WTC11 (cell line): ENCODE results near the gene DENND6A. TPM values are rescaled to one million over a fixed set of nuclear protein-coding genes. Genes with fewer than 3 reads are reported as not detected.
"Not testable (repeated sequence)": the region's sequence is repeated elsewhere in the genome, so short reads cannot be mapped to it uniquely, and the experiment has no call there.

Source experiments
- ATAC-seq: fragments of 200-7000 bp; cut with Tn5 transposase; 2 replicates; pipeline ENCODE4 v1.10.0; 2021; ENCODE audit warnings: mild to moderate bottlenecking, moderate library complexity
- CTCF ChIA-PET: fragments of 300-600 bp; sonication (Branson Sonifier 250); formaldehyde crosslinking; loops from one replicate; lab custom pipeline; 2021; ENCODE audit warnings: antibody characterized with exemption; lab: Charles Lee
- POLR2A ChIA-PET: fragments of 350-600 bp; sonication (Branson Sonifier 250); formaldehyde crosslinking; loops from one replicate; lab custom pipeline; 2021; ENCODE audit warnings: antibody characterized with exemption; lab: Charles Lee
- DNase-seq: peaks from one replicate; pipeline ENCODE4 v3.0.0; 2021; ENCODE audit warnings: low spot score
- H3K27ac Mint-ChIP-seq: 2 replicates; pipeline ENCODE4 v1.8.0; 2021; ENCODE audit warnings: mixed read lengths
- H3K27me3 Mint-ChIP-seq: 2 replicates; pipeline ENCODE4 v1.8.0; 2021; ENCODE audit warnings: low read depth, mild to moderate bottlenecking, moderate library complexity, mixed read lengths
- H3K36me3 Mint-ChIP-seq: 2 replicates; pipeline ENCODE4 v1.8.0; 2021; ENCODE audit warnings: mixed read lengths
- H3K4me1 Mint-ChIP-seq: 2 replicates; pipeline ENCODE4 v1.8.0; 2022; ENCODE audit warnings: mixed read lengths
- H3K4me3 Mint-ChIP-seq: 2 replicates; pipeline ENCODE4 v1.8.0; 2021; ENCODE audit warnings: mild to moderate bottlenecking, moderate library complexity, mixed read lengths
- H3K9me3 Mint-ChIP-seq: 2 replicates; pipeline ENCODE4 v1.8.0; 2021; ENCODE audit warnings: mixed read lengths
- GTF2I ChIP-seq: fragments of 250-450 bp; sonication (Bioruptor Pico); conservative IDR thresholded peaks from 2 replicates; pipeline ENCODE4 v1.4.0; 2021; ENCODE audit warnings: mild to moderate bottlenecking
- KAT7 ChIP-seq: sonication (generic); formaldehyde crosslinking; IDR thresholded peaks from 2 replicates; pipeline ENCODE4 v1.8.1; 2023; ENCODE audit warnings: missing genetic modification reagents, mild to moderate bottlenecking, borderline replicate concordance
- MYBL2 ChIP-seq: sonication (generic); formaldehyde crosslinking; IDR thresholded peaks from 2 replicates; pipeline ENCODE4 v1.8.1; 2023; ENCODE audit warnings: mild to moderate bottlenecking, moderate library complexity, missing genetic modification reagents
- RORB ChIP-seq: fragments of 250-450 bp; sonication (Bioruptor Pico); IDR thresholded peaks from 2 replicates; pipeline ENCODE4 v1.9.0; 2021; ENCODE audit warnings: mild to moderate bottlenecking
- TEAD1 ChIP-seq: sonication (generic); formaldehyde crosslinking; IDR thresholded peaks from 2 replicates; pipeline ENCODE4 v1.8.0; 2022; ENCODE audit warnings: mild to moderate bottlenecking, missing genetic modification reagents
- ZBTB43 ChIP-seq: sonication (generic); formaldehyde crosslinking; IDR thresholded peaks from 2 replicates; pipeline ENCODE4 v1.8.1; 2023; ENCODE audit warnings: mild to moderate bottlenecking, missing genetic modification reagents
- ZNF121 ChIP-seq: sonication (generic); formaldehyde crosslinking; IDR thresholded peaks from 2 replicates; pipeline ENCODE4 v1.8.0; 2023; ENCODE audit warnings: missing genetic modification reagents
- ZNF317 ChIP-seq: sonication (generic); formaldehyde crosslinking; IDR thresholded peaks from 2 replicates; pipeline ENCODE4 v1.8.1; 2023; ENCODE audit warnings: low read depth, mild to moderate bottlenecking, moderate library complexity, missing genetic modification reagents, borderline replicate concordance
- total RNA-seq: library from RNA; stranded (reverse); gene quantifications from 3 replicates; pipeline ENCODE4 v1.2.3, GENCODE V29; 2021
- TF ChIP-seq, protein P1 (sequence below): fragments of 250-450 bp; sonication (Bioruptor Pico); conservative IDR thresholded peaks from 2 replicates; pipeline ENCODE4 v1.9.0; 2021; ENCODE audit warnings: mild to moderate bottlenecking
- TF ChIP-seq, protein P2 (sequence below): fragments of 250-450 bp; sonication (Bioruptor Pico); IDR thresholded peaks from 2 replicates; pipeline ENCODE4 v1.9.0; 2021; ENCODE audit warnings: mild to moderate bottlenecking
- TF ChIP-seq, protein P3 (sequence below): sonication (generic); formaldehyde crosslinking; IDR thresholded peaks from 2 replicates; pipeline ENCODE4 v1.8.1; 2023; ENCODE audit warnings: mild to moderate bottlenecking, missing genetic modification reagents, moderate library complexity
- TF ChIP-seq, protein P4 (sequence below): sonication (generic); formaldehyde crosslinking; IDR thresholded peaks from 2 replicates; pipeline ENCODE4 v1.8.0; 2022; ENCODE audit warnings: missing genetic modification reagents

The DENND6A gene
- total RNA-seq, 1 experiment from 2014 or later = 13.9 TPM

DNA sequence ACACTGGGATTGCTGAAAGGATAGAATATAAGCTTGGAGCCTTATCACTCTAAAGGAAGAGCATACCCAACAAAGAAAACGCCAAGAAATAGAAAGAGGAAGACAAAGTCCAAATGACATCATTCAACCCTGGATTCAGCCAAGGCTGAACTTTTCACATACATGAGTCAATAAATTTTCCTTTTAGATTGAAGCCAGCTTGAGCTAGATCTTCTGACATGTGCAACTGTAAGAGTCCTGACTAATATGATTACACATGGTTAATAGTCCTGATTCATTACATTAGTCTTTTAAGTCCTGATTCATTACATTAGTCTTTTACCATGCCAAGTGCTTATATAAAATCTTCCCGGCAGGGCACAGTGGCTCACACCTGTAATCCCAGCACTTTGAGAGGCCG, 13.6 kb upstream of the DENND6A start (continued):
- TF ChIP-seq, protein P1, sequence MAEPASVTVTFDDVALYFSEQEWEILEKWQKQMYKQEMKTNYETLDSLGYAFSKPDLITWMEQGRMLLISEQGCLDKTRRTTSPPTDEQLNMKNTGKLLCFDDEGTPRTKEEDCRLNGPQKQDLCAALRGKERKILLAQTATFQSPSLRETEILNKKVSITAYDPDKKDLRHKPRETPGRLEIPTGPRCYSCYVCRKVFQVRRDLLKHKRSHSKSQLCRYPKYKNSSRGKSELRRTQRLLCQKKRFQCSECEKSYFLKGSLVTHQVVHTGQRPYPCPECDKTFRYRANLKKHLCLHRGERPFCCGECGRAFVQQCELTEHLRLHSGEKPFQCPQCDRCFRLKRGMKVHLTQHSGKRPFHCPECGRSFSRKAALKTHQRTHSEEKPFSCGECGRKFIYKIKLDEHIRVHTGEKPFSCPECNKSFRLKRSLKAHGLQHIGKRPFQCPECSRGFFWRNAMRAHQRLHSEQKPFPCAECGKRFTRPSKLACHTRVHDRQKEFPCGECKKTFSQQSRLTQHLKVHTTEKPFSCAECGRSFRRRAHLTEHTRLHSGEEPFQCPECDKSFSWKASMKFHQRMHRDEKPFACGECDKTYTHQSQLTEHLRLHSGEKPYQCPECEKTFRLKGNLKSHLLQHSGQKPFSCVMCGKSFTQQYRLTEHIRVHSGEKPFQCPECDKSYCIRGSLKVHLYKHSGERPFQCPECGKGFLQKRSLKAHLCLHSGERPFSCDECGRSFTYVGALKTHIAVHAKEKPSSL (CRISPR knock-in tag) = no peak
- TF ChIP-seq, all 79 proteins: peak for 0

GRCh38 chr3:57705351-57705750, 12.5 kb upstream of the DENND6A start:
- POLR2A ChIA-PET, DNase-seq, H3K4me3 Mint-ChIP-seq, H3K27ac Mint-ChIP-seq, H3K4me1 Mint-ChIP-seq, CTCF ChIA-PET, H3K9me3 Mint-ChIP-seq, H3K27me3 Mint-ChIP-seq, H3K36me3 Mint-ChIP-seq, ATAC-seq: not testable (repeated sequence)

DNA sequence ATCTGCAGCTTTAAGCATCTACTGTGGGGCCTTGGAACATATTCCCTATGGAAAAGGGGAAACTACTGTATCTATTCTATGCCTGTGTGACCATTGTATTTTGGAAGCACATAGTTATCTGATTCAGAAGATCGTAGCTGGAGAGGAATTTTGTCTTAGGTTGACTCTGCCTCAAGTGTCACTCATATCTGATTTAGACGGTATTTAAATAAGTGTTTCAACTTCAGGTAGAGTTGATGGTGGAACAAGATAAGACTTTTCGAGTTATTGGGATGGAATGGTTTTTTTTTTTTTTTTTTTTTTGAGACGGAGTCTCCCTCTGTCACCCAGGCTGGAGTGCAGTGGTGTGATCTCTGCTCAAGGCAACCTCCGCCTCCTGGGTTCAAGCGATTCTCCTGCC, 8.9 kb upstream of the DENND6A start:
- Mint-ChIP-seq H3K36me3 (no peaks in the 10 kb centered on the region), H3K9me3 (no peaks in the 10 kb centered on the region), H3K27me3 (no peaks in the 10 kb centered on the region), H3K4me3 (no peak overlapping the region), H3K4me1 (no peaks in the 10 kb centered on the region), H3K27ac (no peak overlapping the region)
- TF ChIP-seq, protein P2, sequence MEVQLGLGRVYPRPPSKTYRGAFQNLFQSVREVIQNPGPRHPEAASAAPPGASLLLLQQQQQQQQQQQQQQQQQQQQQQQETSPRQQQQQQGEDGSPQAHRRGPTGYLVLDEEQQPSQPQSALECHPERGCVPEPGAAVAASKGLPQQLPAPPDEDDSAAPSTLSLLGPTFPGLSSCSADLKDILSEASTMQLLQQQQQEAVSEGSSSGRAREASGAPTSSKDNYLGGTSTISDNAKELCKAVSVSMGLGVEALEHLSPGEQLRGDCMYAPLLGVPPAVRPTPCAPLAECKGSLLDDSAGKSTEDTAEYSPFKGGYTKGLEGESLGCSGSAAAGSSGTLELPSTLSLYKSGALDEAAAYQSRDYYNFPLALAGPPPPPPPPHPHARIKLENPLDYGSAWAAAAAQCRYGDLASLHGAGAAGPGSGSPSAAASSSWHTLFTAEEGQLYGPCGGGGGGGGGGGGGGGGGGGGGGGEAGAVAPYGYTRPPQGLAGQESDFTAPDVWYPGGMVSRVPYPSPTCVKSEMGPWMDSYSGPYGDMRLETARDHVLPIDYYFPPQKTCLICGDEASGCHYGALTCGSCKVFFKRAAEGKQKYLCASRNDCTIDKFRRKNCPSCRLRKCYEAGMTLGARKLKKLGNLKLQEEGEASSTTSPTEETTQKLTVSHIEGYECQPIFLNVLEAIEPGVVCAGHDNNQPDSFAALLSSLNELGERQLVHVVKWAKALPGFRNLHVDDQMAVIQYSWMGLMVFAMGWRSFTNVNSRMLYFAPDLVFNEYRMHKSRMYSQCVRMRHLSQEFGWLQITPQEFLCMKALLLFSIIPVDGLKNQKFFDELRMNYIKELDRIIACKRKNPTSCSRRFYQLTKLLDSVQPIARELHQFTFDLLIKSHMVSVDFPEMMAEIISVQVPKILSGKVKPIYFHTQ (CRISPR knock-in tag) = no peak
- TF ChIP-seq, protein P3, sequence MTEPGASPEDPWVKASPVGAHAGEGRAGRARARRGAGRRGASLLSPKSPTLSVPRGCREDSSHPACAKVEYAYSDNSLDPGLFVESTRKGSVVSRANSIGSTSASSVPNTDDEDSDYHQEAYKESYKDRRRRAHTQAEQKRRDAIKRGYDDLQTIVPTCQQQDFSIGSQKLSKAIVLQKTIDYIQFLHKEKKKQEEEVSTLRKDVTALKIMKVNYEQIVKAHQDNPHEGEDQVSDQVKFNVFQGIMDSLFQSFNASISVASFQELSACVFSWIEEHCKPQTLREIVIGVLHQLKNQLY (CRISPR knock-in tag) = no peak
- TF ChIP-seq KAT7 (no peak), ZNF121 (CRISPR knock-in tag) (no peak), ZNF317 (no peak), GTF2I (CRISPR knock-in tag) (no peak), RORB (CRISPR knock-in tag) (no peak), TEAD1 (no peak), MYBL2 (CRISPR knock-in tag) (no peak), ZBTB43 (CRISPR knock-in tag) (no peak)
- TF ChIP-seq, protein P4, sequence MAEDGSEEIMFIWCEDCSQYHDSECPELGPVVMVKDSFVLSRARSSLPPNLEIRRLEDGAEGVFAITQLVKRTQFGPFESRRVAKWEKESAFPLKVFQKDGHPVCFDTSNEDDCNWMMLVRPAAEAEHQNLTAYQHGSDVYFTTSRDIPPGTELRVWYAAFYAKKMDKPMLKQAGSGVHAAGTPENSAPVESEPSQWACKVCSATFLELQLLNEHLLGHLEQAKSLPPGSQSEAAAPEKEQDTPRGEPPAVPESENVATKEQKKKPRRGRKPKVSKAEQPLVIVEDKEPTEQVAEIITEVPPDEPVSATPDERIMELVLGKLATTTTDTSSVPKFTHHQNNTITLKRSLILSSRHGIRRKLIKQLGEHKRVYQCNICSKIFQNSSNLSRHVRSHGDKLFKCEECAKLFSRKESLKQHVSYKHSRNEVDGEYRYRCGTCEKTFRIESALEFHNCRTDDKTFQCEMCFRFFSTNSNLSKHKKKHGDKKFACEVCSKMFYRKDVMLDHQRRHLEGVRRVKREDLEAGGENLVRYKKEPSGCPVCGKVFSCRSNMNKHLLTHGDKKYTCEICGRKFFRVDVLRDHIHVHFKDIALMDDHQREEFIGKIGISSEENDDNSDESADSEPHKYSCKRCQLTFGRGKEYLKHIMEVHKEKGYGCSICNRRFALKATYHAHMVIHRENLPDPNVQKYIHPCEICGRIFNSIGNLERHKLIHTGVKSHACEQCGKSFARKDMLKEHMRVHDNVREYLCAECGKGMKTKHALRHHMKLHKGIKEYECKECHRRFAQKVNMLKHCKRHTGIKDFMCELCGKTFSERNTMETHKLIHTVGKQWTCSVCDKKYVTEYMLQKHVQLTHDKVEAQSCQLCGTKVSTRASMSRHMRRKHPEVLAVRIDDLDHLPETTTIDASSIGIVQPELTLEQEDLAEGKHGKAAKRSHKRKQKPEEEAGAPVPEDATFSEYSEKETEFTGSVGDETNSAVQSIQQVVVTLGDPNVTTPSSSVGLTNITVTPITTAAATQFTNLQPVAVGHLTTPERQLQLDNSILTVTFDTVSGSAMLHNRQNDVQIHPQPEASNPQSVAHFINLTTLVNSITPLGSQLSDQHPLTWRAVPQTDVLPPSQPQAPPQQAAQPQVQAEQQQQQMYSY (CRISPR knock-in tag) = no peak
- ChIA-PET POLR2A (no interaction called here), CTCF (no interaction called here)
- DNase-seq = no peak
- ATAC-seq = no peak
